HEK293T (cell line): ENCODE data around the gene NOL6.
"Not testable (repeated sequence)": the region's sequence is repeated elsewhere in the genome, so short reads cannot be mapped to it uniquely, and the experiment has no call there.

Source experiments
- BHLHE40 ChIP-seq: fragments of 450-650 bp; IDR thresholded peaks from 2 replicates; pipeline ENCODE4 v1.6.1; 2016; ENCODE audit warnings: mild to moderate bottlenecking, moderate library complexity, borderline replicate concordance
- SUZ12 ChIP-seq: fragments of 450-650 bp; IDR thresholded peaks from 2 replicates; pipeline ENCODE4 v1.6.1; 2016; ENCODE audit warnings: mild to moderate bottlenecking
- TF ChIP-seq, protein P1 (sequence below): fragments of 450-650 bp; IDR thresholded peaks from 2 replicates; pipeline ENCODE4 v1.6.1; 2016

DNA sequence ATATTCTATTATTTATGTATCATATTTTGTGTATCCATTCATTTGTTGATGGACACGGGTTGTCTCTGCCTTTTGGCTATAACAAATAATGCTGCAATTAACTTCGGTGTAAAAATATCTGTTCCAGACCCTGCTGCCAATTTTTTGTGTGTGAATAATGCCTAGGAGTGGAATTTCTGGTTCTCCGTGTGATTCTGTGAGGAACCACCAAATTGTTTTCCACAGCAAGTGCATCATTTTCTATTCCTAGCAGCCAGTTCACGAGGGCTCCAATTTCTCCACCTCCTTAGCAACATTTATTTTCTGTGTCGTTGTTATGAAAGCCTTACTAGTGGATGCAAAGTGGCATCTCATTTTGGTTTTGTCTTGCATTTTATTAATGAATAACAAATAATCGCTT lies 48.1 kb upstream of the NOL6 start:
- TF ChIP-seq, protein P1, sequence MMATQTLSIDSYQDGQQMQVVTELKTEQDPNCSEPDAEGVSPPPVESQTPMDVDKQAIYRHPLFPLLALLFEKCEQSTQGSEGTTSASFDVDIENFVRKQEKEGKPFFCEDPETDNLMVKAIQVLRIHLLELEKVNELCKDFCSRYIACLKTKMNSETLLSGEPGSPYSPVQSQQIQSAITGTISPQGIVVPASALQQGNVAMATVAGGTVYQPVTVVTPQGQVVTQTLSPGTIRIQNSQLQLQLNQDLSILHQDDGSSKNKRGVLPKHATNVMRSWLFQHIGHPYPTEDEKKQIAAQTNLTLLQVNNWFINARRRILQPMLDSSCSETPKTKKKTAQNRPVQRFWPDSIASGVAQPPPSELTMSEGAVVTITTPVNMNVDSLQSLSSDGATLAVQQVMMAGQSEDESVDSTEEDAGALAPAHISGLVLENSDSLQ: not testable (repeated sequence)
- TF ChIP-seq BHLHE40, SUZ12: not testable (repeated sequence)
